ENCODE results near the gene KCNMA1. TPM values are rescaled to one million over a fixed set of nuclear protein-coding genes. Genes with fewer than 3 reads are reported as not detected.

KCNMA1 gene
- total and polyA plus RNA-seq, 9 of the 15 experiments (the other 6 are each of a cell fraction or from before 2014, with no cell fraction given), result 0.01 to 0.95 (median 0.15) TPM; not detected in 4

DNA sequence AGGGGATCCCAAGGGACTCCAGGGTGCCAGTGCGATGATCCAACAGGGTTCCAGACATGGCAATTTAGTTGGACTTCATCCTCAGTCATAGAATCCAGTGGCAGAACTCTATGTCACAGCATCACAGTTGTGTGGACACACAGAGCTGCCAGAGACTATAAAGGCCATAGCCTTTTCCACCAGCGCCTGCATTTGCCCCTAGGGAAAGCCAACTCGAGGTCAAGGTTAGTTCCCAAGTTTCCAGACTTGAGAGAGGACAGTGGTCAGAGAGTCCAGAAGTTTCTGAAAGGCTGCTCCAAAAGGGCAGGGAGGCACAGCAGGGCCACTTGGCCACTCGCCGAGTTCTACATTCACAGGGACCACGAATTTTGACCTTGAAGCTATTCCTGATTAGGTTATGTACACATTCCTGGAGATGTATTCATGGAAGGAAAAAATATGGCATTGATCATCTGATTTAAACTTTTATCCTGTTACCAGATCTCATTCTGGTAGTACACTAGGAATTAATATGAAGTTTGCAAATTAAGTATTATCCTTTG is 170.1 kb downstream of the KCNMA1 start:
- no peak for TF ChIP-seq ZNF561 (CRISPR knock-in tag; conservative IDR thresholded peaks at IDR 0.05)
- TF ChIP-seq, protein P1, sequence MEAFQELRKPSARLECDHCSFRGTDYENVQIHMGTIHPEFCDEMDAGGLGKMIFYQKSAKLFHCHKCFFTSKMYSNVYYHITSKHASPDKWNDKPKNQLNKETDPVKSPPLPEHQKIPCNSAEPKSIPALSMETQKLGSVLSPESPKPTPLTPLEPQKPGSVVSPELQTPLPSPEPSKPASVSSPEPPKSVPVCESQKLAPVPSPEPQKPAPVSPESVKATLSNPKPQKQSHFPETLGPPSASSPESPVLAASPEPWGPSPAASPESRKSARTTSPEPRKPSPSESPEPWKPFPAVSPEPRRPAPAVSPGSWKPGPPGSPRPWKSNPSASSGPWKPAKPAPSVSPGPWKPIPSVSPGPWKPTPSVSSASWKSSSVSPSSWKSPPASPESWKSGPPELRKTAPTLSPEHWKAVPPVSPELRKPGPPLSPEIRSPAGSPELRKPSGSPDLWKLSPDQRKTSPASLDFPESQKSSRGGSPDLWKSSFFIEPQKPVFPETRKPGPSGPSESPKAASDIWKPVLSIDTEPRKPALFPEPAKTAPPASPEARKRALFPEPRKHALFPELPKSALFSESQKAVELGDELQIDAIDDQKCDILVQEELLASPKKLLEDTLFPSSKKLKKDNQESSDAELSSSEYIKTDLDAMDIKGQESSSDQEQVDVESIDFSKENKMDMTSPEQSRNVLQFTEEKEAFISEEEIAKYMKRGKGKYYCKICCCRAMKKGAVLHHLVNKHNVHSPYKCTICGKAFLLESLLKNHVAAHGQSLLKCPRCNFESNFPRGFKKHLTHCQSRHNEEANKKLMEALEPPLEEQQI (IDR thresholded peaks at IDR 0.05), result no peak
- Histone ChIP-seq H3K9ac (ENCODE audit: insufficient read depth in 1 of 2, low read depth in 2 of 2, low read length in 2 of 2) (no peak overlapping the region), H4K20me1 (replicated peaks; ENCODE audit: control insufficient read depth, insufficient read depth, low read length) (0 out of 2 replicates have a peak, but pooled peaks cover 4% of the 10 kb centered on the region), H3K9me1 (ENCODE audit: control insufficient read depth, insufficient read depth, low read length) (no peaks in the 10 kb centered on the region), H3K27ac (ENCODE audit: extremely low read depth, low read depth, low read length) (no peak overlapping the region), H3K9me3 (replicated peaks; ENCODE audit: control insufficient read depth, insufficient read depth, low read depth, low read length) (no peaks in the 10 kb centered on the region; the same call in 1 of the 2 replicates), H2AFZ (ENCODE audit: low read depth, low read length) (no peak overlapping the region), H3K4me3 (no peak overlapping the region), H3K4me2 (ENCODE audit: insufficient read depth, low read length) (no peak overlapping the region), H3K27me3 (ENCODE audit: control insufficient read depth in 2 of 2, insufficient read depth in 2 of 2, low read length in 2 of 2) (peaks cover 0 to 7% of the 10 kb centered on the region in 2 experiments; a peak in 3 of 5 replicates), H3K79me2 (ENCODE audit: control insufficient read depth, insufficient read depth, low read length) (no peaks in the 10 kb centered on the region), H3K4me1 (replicated peaks in 1 of 2; ENCODE audit: control insufficient read depth in 2 of 2, insufficient read depth in 2 of 2, low read length in 2 of 2) (no peaks in the 10 kb centered on the region), H3K36me3 (ENCODE audit: control insufficient read depth, insufficient read depth, low read length) (no peaks in the 10 kb centered on the region)
- under 1% methylated on average over 6 of the region's 6 CpGs for WGBS (ENCODE audit: insufficient coverage, low coverage, missing lambda C conversion rate)
- intact Hi-C loops (cut with micrococcal nuclease) (no loop called here), in situ Hi-C loops (cut with MboI) (no loop called here)
- FAIRE-seq, result no peak
- ChIA-PET POLR2A (interaction anchor here (0.9 kb wide), 1 partner anchor 9 kb away, joined by 3 read pairs; no protein-coding TSS in a partner anchor), CTCF (ENCODE audit: low intra/inter-chr PET ratio) (no interaction called here)
- no TSS peak for BruUV-seq (replicated peaks)
- DNase-seq (ENCODE audit: extremely low read depth in 1 of 4, low spot score in 3 of 4), result no peak
- no peak for ATAC-seq
